ENCODE data around the gene ZFYVE26. TPM values are rescaled to one million over a fixed set of nuclear protein-coding genes. Genes with fewer than 3 reads are reported as not detected.

The ZFYVE26 gene
- total and polyA plus RNA-seq, 2 of the 8 experiments (the other 6 are each of a cell fraction or from before 2014, with no cell fraction given), result 13.0 to 23.3 TPM

DNA sequence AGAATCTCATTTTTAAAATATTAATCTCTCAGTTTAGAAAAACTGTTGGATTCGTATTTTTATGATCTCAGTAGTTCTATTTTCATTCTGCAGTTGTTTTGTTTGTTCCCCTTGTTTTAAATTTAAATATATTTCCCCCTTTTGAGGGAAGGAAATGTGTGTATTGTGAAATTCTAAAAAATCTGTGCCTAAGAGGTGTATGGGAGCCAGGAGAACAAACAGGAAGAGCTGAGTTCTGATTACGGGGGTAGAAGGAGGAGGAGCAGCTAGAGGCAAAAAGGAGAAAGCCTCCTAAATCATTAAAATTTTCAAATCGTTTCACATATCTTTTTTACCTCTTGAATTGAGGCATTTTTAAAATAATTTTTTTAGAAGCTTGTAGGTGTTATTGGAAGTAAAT is 112.4 kb downstream of the ZFYVE26 start:
- H4K91ac ChIP-seq (replicated peaks; ENCODE audit: insufficient read length, low read length), result no peak overlapping the region
- no peak overlapping the region for H3K4me3 ChIP-seq (ENCODE audit: extremely low read depth in 1 of 4, insufficient read depth in 2 of 4, low read depth in 3 of 4, low read length in 4 of 4)
- FAIRE-seq (peak; percentile 24), DNase-seq (ENCODE audit: low read depth in 1 of 2, low spot score in 2 of 2) (no peak)
- no peaks in the 10 kb centered on the region for H3K36me3 ChIP-seq (ENCODE audit: control insufficient read depth in 2 of 4, insufficient read depth in 4 of 4, low read length in 3 of 4)
- H3K4me2 ChIP-seq (ENCODE audit: insufficient read depth in 1 of 2, low read depth in 2 of 2, low read length in 2 of 2), result no peak overlapping the region
- no peak overlapping the region for H2BK5ac ChIP-seq (ENCODE audit: low read depth, low read length)
- no peak overlapping the region for H2AFZ ChIP-seq (ENCODE audit: low read length)
- no peak overlapping the region for H3K18ac ChIP-seq (ENCODE audit: extremely low read depth, low read length)
- H4K20me1 ChIP-seq (replicated peaks in 1 of 2; ENCODE audit: control insufficient read depth in 1 of 2, insufficient read depth in 2 of 2, low read length in 2 of 2), result no peaks in the 10 kb centered on the region
- no peaks in the 10 kb centered on the region for H3K79me2 ChIP-seq (ENCODE audit: control insufficient read depth in 1 of 2, insufficient read depth in 2 of 2, low read length in 2 of 2)
- no peak overlapping the region for H2BK12ac ChIP-seq (ENCODE audit: low read depth, low read length)
- H3K9me3 ChIP-seq (ENCODE audit: insufficient read depth in 2 of 2, low read depth in 1 of 2, low read length in 1 of 2), result peaks cover 6 to 9% of the 10 kb centered on the region in 2 experiments; a peak in 2 of 4 replicates
- no peak overlapping the region for H3K14ac ChIP-seq (ENCODE audit: insufficient read length)
- no peak overlapping the region for H2BK20ac ChIP-seq (ENCODE audit: low read length)
- H3K4me1 ChIP-seq (replicated peaks in 1 of 4; ENCODE audit: control insufficient read depth in 3 of 4, insufficient read depth in 4 of 4, low read length in 3 of 4), result no peaks in the 10 kb centered on the region
- ChIA-PET CTCF (ENCODE audit: partially characterized antibody) (interaction anchor here (0.6 to 6.7 kb wide), 56 partner anchors 9 to 1213 kb away, joined by 3 to 147 read pairs (median 4); partner anchors contain the start of genes ARG2, ATP6V1D, EIF2S1 and PIGH), POLR2A (ENCODE audit: partially characterized antibody) (interaction anchor here (0.8 to 2.5 kb wide), 4 partner anchors 9 to 163 kb away, joined by 3 to 13 read pairs (median 5); partner anchors contain the start of gene RDH11)
- no peak overlapping the region for H2AK5ac ChIP-seq (ENCODE audit: low read depth, low read length)
- no peak overlapping the region for H3K27ac ChIP-seq (ENCODE audit: low read depth, low read length)
- no peak overlapping the region for H3K56ac ChIP-seq (replicated peaks; ENCODE audit: insufficient read length, low read depth, low read length)
- no peak overlapping the region for H4K8ac ChIP-seq (ENCODE audit: extremely low read depth, insufficient read depth, low read length)
- H3K23ac ChIP-seq (ENCODE audit: insufficient read length), result no peak overlapping the region
- no peaks in the 10 kb centered on the region for H3K23me2 ChIP-seq (ENCODE audit: low read depth, low read length)
- WGBS, 2 experiments (ENCODE audit: extremely low coverage in 1 of 2, insufficient coverage in 1 of 2, insufficient read length in 1 of 2, insufficient replicate concordance in 2 of 2, low coverage in 1 of 2, low lambda C conversion rate in 2 of 2, missing lambda C conversion rate in 1 of 2), result 68% methylated on average over 3 of the region's 3 CpGs; no CpG with 5 or more reads in 1 of the 2 experiments
- no peak overlapping the region for H3K4ac ChIP-seq (replicated peaks; ENCODE audit: insufficient read length, low read depth, low read length)
- no peak overlapping the region for H2BK15ac ChIP-seq (ENCODE audit: low read length)
- no peak overlapping the region for H3K9ac ChIP-seq (replicated peaks in 1 of 4; ENCODE audit: extremely low read depth in 1 of 4, low read depth in 3 of 4, low read length in 3 of 4)
- H3K79me1 ChIP-seq (ENCODE audit: low read depth, low read length), result no peaks in the 10 kb centered on the region
- H4K5ac ChIP-seq (ENCODE audit: insufficient read length, low read depth, low read length), result no peak overlapping the region
- no peak overlapping the region for H2BK120ac ChIP-seq (replicated peaks; ENCODE audit: low read depth, low read length)
- no peaks in the 10 kb centered on the region for H3K27me3 ChIP-seq (replicated peaks in 1 of 4; ENCODE audit: control insufficient read depth in 3 of 4, extremely low read depth in 1 of 4, insufficient read depth in 3 of 4, low read length in 3 of 4)
- TF ChIP-seq, protein P1, sequence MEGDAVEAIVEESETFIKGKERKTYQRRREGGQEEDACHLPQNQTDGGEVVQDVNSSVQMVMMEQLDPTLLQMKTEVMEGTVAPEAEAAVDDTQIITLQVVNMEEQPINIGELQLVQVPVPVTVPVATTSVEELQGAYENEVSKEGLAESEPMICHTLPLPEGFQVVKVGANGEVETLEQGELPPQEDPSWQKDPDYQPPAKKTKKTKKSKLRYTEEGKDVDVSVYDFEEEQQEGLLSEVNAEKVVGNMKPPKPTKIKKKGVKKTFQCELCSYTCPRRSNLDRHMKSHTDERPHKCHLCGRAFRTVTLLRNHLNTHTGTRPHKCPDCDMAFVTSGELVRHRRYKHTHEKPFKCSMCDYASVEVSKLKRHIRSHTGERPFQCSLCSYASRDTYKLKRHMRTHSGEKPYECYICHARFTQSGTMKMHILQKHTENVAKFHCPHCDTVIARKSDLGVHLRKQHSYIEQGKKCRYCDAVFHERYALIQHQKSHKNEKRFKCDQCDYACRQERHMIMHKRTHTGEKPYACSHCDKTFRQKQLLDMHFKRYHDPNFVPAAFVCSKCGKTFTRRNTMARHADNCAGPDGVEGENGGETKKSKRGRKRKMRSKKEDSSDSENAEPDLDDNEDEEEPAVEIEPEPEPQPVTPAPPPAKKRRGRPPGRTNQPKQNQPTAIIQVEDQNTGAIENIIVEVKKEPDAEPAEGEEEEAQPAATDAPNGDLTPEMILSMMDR (IDR thresholded peaks at IDR 0.05; ENCODE audit: control extremely low read depth in 1 of 3, insufficient read depth in 1 of 3, low read depth in 1 of 3, low read length in 3 of 3), result no peak
- TF ChIP-seq EP300 (IDR thresholded peaks at IDR 0.05; ENCODE audit: borderline replicate concordance in 1 of 2, low read depth in 2 of 2, low read length in 2 of 2) (no peak), YY1 (IDR thresholded peaks at IDR 0.05; ENCODE audit: low read depth, low read length) (no peak), SP4 (IDR thresholded peaks at IDR 0.05; ENCODE audit: low read length) (no peak), RBBP5 (IDR thresholded peaks at IDR 0.05; ENCODE audit: borderline replicate concordance, low read depth, low read length) (no peak), SAP30 (IDR thresholded peaks at IDR 0.05; ENCODE audit: insufficient read depth, insufficient replicate concordance, low read length) (no peak), BRCA1 (IDR thresholded peaks at IDR 0.05; ENCODE audit: low read depth, low read length) (no peak), TCF12 (IDR thresholded peaks at IDR 0.05; ENCODE audit: low read depth, low read length) (no peak), RFX5 (IDR thresholded peaks at IDR 0.05; ENCODE audit: borderline replicate concordance, low read depth, low read length) (no peak), MAFK (IDR thresholded peaks at IDR 0.05; ENCODE audit: low read depth, low read length) (no peak)
- TF ChIP-seq, protein P2, sequence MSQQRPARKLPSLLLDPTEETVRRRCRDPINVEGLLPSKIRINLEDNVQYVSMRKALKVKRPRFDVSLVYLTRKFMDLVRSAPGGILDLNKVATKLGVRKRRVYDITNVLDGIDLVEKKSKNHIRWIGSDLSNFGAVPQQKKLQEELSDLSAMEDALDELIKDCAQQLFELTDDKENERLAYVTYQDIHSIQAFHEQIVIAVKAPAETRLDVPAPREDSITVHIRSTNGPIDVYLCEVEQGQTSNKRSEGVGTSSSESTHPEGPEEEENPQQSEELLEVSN (IDR thresholded peaks at IDR 0.05), result no peak

All from H1 (cell line).